Astrocyte (in vitro differentiated cells and primary cell): ENCODE data around the gene OR52N2. TPM values are rescaled to one million over a fixed set of nuclear protein-coding genes. Genes with fewer than 3 reads are reported as not detected.
A peak's percentile ranks its signal among the peaks of the same experiment; 100 is the strongest.

Experiments
- DNase-seq: peaks from one replicate; pipeline ENCODE4 v3.0.0-alpha.2; 2010; ENCODE audit warnings: low read depth
- FAIRE-seq: peaks from 2 replicates; lab custom pipeline; 2011; peaks lifted over from hg19 to GRCh38; lab: Jason Lieb, UNC
- H2AFZ ChIP-seq: 2 replicates; pipeline ENCODE4 v1.6.0; 2012; ENCODE audit warnings: low read depth, low read length, inconsistent platforms
- H3K27ac ChIP-seq: 2 replicates; pipeline ENCODE4 v1.5.1; 2011; ENCODE audit warnings: low read depth, low read length, inconsistent platforms
- H3K27me3 ChIP-seq: 2 replicates; pipeline ENCODE4 v1.6.0; 2011; ENCODE audit warnings: low read length, inconsistent platforms; ENCODE audit not compliant: insufficient read depth
- H3K36me3 ChIP-seq: 2 replicates; pipeline ENCODE4 v1.5.1; 2011; ENCODE audit warnings: low read length, inconsistent platforms; ENCODE audit not compliant: insufficient read depth
- H3K4me1 ChIP-seq: 2 replicates; pipeline ENCODE4 v1.5.1; 2011; ENCODE audit warnings: low read length, inconsistent platforms; ENCODE audit not compliant: insufficient read depth
- H3K4me2 ChIP-seq: 2 replicates; pipeline ENCODE4 v1.6.0; 2012; ENCODE audit warnings: low read length, inconsistent platforms
- H3K4me3 ChIP-seq: 2 replicates; pipeline ENCODE4 v1.5.1; 2011; ENCODE audit warnings: low read depth, mild to moderate bottlenecking, low read length, inconsistent platforms; ENCODE audit not compliant: insufficient read depth
- H3K79me2 ChIP-seq: 2 replicates; pipeline ENCODE4 v1.6.0; 2012; ENCODE audit warnings: mild to moderate bottlenecking, low read length, inconsistent platforms; ENCODE audit not compliant: insufficient read depth
- H3K9ac ChIP-seq: 2 replicates; pipeline ENCODE4 v1.6.0; 2012; ENCODE audit warnings: mild to moderate bottlenecking, low read length, inconsistent platforms
- H3K9me3 ChIP-seq: 2 replicates; pipeline ENCODE4 v1.5.1; 2012; ENCODE audit warnings: low read depth, mild to moderate bottlenecking, low read length, inconsistent platforms; ENCODE audit not compliant: insufficient read depth
- H4K20me1 ChIP-seq: 2 replicates; pipeline ENCODE4 v1.6.0; 2012; ENCODE audit warnings: low read length, inconsistent platforms; ENCODE audit not compliant: insufficient read depth
- H3K27ac Mint-ChIP-seq: one replicate; pipeline ENCODE4 v1.8.0; 2021; ENCODE audit warnings: mild to moderate bottlenecking, mixed read lengths; ENCODE audit not compliant: unreplicated experiment
- H3K27me3 Mint-ChIP-seq: one replicate; pipeline ENCODE4 v1.8.0; 2021; ENCODE audit warnings: low read depth, mixed read lengths; ENCODE audit not compliant: unreplicated experiment
- H3K36me3 Mint-ChIP-seq: one replicate; pipeline ENCODE4 v1.8.0; 2021; ENCODE audit warnings: low read depth, mixed read lengths; ENCODE audit not compliant: unreplicated experiment
- H3K4me1 Mint-ChIP-seq: one replicate; pipeline ENCODE4 v1.8.0; 2021; ENCODE audit warnings: low read depth, mixed read lengths; ENCODE audit not compliant: unreplicated experiment
- H3K4me3 Mint-ChIP-seq: one replicate; pipeline ENCODE4 v1.8.0; 2021; ENCODE audit warnings: mild to moderate bottlenecking, moderate library complexity, mixed read lengths; ENCODE audit not compliant: unreplicated experiment
- H3K9me3 Mint-ChIP-seq: one replicate; pipeline ENCODE4 v1.8.0; 2021; ENCODE audit warnings: mild to moderate bottlenecking, mixed read lengths; ENCODE audit not compliant: unreplicated experiment
- CTCF ChIP-seq: IDR thresholded peaks from 2 replicates; pipeline ENCODE4 v1.5.1; 2011; ENCODE audit warnings: low read depth, mild to moderate bottlenecking, inconsistent platforms, low read length, moderate library complexity; ENCODE audit not compliant: insufficient read depth
- EZH2 ChIP-seq: IDR thresholded peaks from 2 replicates; pipeline ENCODE4 v1.6.1; 2012; ENCODE audit warnings: mild to moderate bottlenecking, low read length, inconsistent platforms; ENCODE audit not compliant: insufficient read depth
- total RNA-seq: library from RNA; stranded (reverse); gene quantifications from 2 replicates; pipeline ENCODE4 v1.2.1, GENCODE V29; 2021

OR52N2 gene
- total RNA-seq, 1 donor from 2014 or later = not detected

- Mint-ChIP-seq H3K27ac (no peak within 1 kb of the TSS), H3K36me3 (no peaks in the 10 kb centered on the region), H3K4me1 (no peaks in the 10 kb centered on the region), H3K27me3 (peaks cover 12% of the 10 kb centered on the region), H3K4me3 (no peak within 1 kb of the TSS), H3K9me3 (peaks cover 4% of the 10 kb centered on the region)
- Histone ChIP-seq H4K20me1 (no peaks in the 10 kb centered on the region), H3K79me2 (no peaks in the 10 kb centered on the region), H2AFZ (no peak within 1 kb of the TSS), H3K36me3 (no peaks in the 10 kb centered on the region), H3K4me3 (no peak within 1 kb of the TSS), H3K27me3 (no peaks in the 10 kb centered on the region), H3K4me1 (no peaks in the 10 kb centered on the region), H3K27ac (no peak within 1 kb of the TSS), H3K9ac (no peak within 1 kb of the TSS), H3K4me2 (no peak within 1 kb of the TSS), H3K9me3 (no peaks in the 10 kb centered on the region)
- no peak for TF ChIP-seq EZH2
- no peak for TF ChIP-seq CTCF
- DNase-seq (no peak), FAIRE-seq (no peak)
These were observed 48.9 kb downstream of the OR52N2 start, which contains the start of gene OR52E8 for GRCh38 chr11:5857590-5857989. Gene OR52E8 (minus strand): TSS chr11:5857690. CDS start chr11:5857690, 0 bp downstream.

GRCh38 chr11:5865826-5866225 lies 57.1 kb downstream of the OR52N2 start:
- Histone ChIP-seq H3K9ac (no peak overlapping the region), H3K9me3 (peaks cover 3% of the 10 kb centered on the region), H3K79me2 (no peaks in the 10 kb centered on the region), H3K27me3 (no peaks in the 10 kb centered on the region), H4K20me1 (no peaks in the 10 kb centered on the region), H3K4me1 (no peaks in the 10 kb centered on the region), H2AFZ (no peak overlapping the region), H3K27ac (no peak overlapping the region), H3K36me3 (no peaks in the 10 kb centered on the region), H3K4me3 (no peak overlapping the region), H3K4me2 (no peak overlapping the region)
- Mint-ChIP-seq H3K4me3 (no peak overlapping the region), H3K27me3 (peaks cover 2% of the 10 kb centered on the region), H3K36me3 (no peaks in the 10 kb centered on the region), H3K9me3 (peaks cover 3% of the 10 kb centered on the region), H3K4me1 (no peaks in the 10 kb centered on the region), H3K27ac (peak overlapping the region; percentile 60)
- FAIRE-seq = no peak
- no peak for TF ChIP-seq CTCF
- TF ChIP-seq EZH2 = no peak
- DNase-seq = no peak

Other genes with a start within 250 kb of the OR52N2 start
- gene OR52B6, start 228.0 kb upstream of the OR52N2 start, total RNA-seq = not detected in 2 replicates
- gene TRIM6, start 212.3 kb upstream of the OR52N2 start, total RNA-seq = 17.6 and 23.9 TPM in 2 replicates
- gene TRIM34, start 183.9 kb upstream of the OR52N2 start, total RNA-seq = 1.2 and 4.6 TPM in 2 replicates
- 45.3 and 55.6 TPM in 2 replicates for gene TRIM5, start 123.8 kb upstream of the OR52N2 start, total RNA-seq
- gene TRIM22, start 119.1 kb upstream of the OR52N2 start, total RNA-seq = 167 and 205 TPM in 2 replicates
- not detected in 2 replicates for gene OR56B1, start 72.5 kb upstream of the OR52N2 start, total RNA-seq
- not detected in 2 replicates for gene OR52N4, start 54.7 kb upstream of the OR52N2 start, total RNA-seq
- not detected in 2 replicates for gene OR52N5, start 25.6 kb upstream of the OR52N2 start, total RNA-seq
- gene OR52N1, start 17.7 kb upstream of the OR52N2 start, total RNA-seq = not detected in 2 replicates
- gene OR52E6, start 33.0 kb downstream of the OR52N2 start, total RNA-seq = not detected in 2 replicates
- gene OR52E8, start 48.8 kb downstream of the OR52N2 start, total RNA-seq = not detected in 2 replicates
- gene OR52E4, start 71.7 kb downstream of the OR52N2 start, total RNA-seq = not detected in 2 replicates
- gene OR52E5, start 84.3 kb downstream of the OR52N2 start, total RNA-seq = not detected in 2 replicates
- not detected in 2 replicates for gene OR56A3, start 133.3 kb downstream of the OR52N2 start, total RNA-seq
- not detected in 2 replicates for gene OR56A5, start 159.6 kb downstream of the OR52N2 start, total RNA-seq
- not detected in 2 replicates for gene OR52L1, start 178.1 kb downstream of the OR52N2 start, total RNA-seq
- gene OR56A4, start 198.0 kb downstream of the OR52N2 start, total RNA-seq = not detected in 2 replicates
- not detected in 2 replicates for gene OR56A1, start 221.8 kb downstream of the OR52N2 start, total RNA-seq